HG03457 (cell line): ENCODE data around the gene CYP2A7.
"Not testable (repeated sequence)": the region's sequence is repeated elsewhere in the genome, so short reads cannot be mapped to it uniquely, and the experiment has no call there.

Source experiments
- ATAC-seq: cut with Tn5 transposase; IDR thresholded peaks from one replicate; pipeline ENCODE4 v1.9.1; 2021; ENCODE audit warnings: moderate number of reproducible peaks; ENCODE audit not compliant: unreplicated experiment

Gene CYP2A7

DNA sequence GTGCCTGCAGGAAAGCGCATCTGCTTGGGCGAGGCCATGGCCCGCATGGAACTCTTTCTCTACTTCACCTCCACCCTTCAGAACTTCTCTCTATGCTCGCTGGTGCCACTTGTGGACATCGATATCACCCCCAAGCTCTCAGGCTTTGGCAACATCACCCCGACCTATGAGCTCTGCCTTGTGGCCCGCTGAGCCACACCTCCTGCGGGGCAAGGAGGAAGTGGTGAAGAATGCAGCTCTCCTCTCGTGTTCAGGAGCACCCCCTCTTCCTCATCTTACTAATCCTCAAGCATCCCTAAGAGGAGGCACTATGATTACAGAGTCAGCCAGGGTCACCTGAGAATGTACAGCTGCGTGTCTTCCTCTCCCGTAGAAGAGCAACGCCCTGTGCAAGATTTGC lies 17.9 kb upstream of the CYP2A7 start:
- not testable (repeated sequence) for ATAC-seq

DNA sequence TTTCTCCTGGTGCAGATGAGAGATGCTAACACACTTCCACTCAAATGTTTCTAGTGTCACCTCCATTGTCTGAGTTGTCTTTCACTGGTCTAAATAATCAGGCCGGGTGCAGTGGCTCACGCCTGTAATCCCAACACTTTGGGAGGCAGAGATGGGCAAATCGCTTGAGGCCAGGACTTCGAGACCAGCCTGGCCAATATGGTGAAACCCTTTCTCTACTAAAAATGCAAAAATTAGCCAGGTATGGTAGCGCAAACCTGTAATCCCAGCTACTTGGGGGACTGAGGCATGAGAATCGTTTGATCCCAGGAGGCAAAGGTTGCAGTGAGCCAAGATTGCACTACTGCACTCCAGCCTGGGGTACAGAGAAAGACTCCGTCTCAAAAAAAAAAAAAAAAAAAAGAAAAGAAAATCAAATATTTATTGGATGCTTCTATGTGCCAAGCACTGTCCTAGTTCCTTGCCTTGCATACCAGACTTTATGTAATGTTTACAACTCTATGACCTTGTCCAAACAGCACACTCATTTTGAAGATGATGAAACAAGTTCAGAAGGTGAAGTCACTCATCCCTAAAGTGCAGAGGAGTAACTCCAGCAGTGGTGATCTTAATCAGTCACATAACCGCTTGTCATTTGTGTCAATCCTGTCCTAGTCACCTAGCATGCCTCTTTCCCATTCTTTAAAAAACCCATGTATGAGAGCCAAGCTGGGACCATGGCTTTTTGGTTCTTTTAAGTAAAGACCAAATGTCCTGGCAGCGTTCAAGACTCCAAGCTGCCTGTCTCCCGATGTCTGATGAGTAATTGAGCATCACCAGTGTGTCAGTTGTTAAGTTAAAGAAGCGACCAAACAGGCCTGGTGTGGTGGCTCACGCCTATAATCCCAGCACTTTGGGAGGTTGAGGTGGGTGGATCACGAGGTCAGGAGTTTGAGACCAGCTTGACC lies 15.1 kb upstream of the CYP2A7 start:
- not testable (repeated sequence) for ATAC-seq

DNA sequence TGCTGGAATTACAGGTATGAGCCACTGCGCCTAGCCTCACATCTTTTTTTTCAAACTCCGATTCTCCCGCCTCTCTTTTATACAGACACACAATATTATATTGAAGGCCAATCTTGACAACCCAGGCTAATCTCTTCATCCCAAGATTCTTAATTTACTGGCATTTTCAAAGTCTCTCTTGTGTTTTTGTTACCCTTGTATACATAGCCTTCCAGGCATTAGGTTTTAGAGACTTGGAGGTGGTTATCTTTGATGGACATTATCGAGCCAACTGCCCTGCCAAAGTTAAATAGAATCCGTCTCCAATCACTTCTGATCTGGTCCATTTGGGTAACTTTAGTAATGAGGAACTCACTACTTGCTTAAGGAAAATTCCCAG lies 14.4 kb upstream of the CYP2A7 start:
- no peak for ATAC-seq

DNA sequence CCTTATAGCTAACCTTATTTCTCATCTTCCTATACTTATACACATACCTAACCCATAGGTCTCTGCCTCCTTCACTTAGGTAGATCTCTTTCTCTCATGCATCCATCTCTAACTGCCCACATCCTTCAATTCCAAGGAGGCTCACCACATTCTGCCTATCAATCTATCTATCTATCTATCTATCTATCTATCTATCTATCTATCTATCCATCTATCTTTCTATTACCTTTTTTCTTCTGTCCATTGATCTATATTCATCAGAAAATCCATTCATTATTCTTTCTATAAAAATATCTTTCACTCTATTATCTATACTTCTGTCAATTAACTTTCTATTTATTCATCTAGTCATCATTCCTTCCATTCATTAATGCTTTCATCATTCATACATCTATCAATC lies 11.1 kb upstream of the CYP2A7 start:
- ATAC-seq: no peak

DNA sequence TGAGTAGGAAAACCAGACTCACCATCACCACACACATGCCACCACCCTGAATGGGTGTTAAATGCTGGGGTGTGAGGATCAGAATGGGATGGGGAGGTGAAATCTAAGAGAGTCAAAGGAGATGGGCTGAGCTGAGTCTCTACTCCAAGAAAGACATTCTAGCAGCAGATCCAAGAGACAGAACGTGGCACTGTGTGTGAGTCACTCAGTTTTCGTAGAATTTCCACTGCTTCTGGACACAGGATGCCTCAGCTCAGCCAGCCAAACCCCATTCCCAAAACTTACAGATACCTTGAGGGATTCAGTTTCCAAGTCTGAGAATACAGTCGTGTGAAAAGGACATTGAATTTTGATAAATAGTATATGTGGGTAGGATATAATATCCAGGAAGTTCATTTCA lies 7.3 kb upstream of the CYP2A7 start:
- no peak for ATAC-seq

DNA sequence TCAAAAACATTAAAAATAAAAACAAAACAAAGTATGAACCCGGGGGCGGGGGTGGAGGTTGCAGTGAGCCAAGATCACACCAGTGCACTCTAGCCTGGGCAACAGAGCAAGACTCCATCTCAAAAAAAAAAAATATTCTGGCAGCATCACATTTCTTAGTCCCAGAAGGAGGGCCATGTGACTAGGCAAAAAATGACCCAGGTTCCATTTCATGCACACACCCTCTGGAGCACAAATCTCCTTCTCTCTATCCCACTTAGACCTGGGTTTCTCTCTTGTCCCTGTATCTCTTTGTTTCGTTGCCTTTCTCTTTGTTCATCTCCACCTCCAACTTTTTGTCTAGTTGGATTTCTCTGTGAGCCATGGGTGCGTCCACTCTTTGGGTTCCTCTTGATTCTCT lies 6.2 kb upstream of the CYP2A7 start:
- no peak for ATAC-seq

DNA sequence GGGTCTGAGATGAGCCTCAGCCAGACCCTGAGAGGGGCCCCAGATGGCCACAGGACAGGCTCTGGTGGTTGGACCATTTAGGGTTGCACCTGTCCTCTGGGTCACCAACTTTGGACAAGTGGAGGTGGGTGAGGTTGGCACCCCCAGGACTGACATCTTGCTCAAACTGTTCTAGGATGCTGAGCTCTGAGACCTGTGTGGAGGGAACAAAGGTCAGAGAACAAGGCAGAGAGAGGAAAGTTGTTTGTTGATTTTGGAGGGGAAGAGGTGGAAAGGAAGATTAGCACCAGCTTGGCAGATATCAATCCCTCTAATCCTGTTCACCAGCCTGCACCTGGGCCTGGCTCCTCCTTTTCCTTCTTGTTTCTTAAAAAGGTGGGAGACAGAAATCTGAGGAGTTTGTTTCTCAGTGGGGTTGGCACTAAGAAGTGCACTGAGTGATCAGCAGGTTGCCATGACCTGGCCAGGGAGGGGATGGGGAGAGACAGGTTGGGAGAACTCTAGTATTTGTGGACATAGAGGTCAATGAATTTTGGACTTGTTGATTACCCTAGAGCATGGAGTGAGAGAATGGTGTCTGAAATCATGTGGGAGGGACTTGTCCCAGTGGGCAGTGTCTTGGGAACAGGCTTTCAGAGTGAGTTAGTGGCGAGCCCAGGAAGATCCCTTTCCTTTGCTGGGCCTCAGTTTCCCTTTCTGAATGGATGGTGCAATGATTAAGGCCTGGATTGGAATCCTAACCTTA lies 2.3 kb upstream of the CYP2A7 start:
- not testable (repeated sequence) for ATAC-seq

DNA sequence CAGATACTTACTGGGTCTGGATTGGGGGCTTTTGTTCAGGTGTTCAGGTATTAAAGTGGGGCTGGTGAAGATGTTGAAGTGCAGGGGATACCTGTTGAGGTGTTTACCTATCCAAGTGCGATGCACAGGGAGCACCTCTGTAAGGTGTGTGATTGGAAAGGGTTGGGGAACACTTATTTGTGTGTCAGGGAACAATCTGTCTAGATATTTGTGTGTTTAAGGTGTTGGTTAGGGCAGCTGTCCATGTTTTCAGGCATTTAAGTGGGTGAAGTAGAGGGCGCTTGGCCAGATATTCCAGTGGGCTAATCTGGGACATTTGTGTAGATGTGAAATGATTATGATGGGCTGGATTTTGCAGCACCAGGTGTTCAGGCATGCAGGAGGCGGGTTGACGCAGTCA lies 2.7 kb downstream of the CYP2A7 start:
- not testable (repeated sequence) for ATAC-seq

DNA sequence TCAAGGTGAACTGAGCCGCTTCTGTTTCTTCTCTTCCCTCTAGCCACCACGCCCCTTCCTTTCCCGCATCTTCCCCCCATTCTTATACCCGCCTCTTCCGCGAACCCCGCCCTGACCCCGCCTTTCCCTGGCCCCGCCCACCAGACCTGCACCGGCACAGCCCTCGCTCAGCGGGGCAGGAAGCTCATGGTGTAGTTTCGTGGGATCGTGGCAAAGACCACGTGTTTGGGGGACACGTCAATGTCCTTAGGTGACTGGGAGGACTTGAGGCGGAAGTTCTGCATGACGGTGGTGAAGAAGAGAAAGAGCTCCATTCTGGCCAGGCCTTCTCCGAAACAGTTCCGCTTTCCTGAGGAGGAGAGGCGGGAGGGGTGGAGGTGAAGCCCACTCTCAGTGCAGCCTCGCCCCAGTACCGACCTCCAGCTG lies 6.5 kb downstream of the CYP2A7 start:
- not testable (repeated sequence) for ATAC-seq

DNA sequence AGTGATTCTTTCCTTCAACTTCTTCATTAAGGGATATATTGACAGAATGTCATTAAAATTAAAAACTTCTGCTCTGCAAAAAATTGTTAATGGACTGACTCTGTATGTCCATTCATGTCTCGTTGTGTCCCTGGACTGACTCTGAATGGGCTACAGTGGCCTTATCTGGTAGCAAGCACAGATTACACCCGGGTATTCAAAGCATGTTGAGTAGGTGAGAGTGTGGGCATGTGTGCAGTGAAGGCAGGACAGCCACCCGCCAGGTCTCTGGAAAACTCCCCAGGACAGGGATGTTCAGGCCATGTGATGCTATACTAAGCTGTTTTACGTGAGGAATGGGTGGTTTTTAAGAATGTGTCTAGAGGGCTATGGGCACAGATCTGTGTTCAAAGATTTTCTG lies 7.2 kb downstream of the CYP2A7 start:
- not testable (repeated sequence) for ATAC-seq

DNA sequence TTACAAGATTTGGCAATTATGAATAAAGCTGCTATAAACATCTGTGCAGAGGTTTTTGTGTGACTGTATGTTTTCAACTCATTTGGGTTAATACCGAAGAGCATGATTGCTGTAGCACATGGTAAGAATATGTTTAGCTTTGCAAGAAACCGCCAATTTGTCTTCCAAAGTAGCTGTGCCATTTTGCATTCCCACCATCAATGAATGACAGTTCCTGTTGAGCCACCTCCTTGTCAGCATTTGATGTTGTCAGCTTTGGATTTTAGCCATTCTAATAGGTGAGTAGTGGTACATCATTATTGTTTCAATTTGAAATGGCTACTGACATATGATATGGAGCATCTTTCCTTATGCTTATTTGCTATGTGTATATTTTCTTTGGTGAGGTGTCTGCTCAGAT lies 8.2 kb downstream of the CYP2A7 start:
- not testable (repeated sequence) for ATAC-seq

DNA sequence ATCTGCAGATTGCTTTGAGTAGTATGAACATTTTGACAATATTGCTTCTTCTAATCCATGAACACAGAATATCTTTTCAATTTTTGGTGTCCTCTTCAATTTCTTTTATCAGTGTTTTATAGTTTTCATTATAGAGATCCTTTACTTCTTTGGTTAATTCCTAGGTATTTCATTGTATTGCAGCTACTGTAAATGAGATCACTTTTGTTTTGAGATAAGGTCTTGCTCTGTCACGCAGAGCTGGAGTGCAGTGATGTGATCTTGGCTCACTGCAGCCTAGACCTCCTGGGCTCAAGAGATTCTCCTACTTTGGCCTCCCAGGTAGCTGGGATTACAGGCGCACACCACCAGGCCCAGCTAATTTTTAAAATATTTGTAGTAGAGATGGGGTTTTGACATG lies 9.8 kb downstream of the CYP2A7 start:
- ATAC-seq: no peak

DNA sequence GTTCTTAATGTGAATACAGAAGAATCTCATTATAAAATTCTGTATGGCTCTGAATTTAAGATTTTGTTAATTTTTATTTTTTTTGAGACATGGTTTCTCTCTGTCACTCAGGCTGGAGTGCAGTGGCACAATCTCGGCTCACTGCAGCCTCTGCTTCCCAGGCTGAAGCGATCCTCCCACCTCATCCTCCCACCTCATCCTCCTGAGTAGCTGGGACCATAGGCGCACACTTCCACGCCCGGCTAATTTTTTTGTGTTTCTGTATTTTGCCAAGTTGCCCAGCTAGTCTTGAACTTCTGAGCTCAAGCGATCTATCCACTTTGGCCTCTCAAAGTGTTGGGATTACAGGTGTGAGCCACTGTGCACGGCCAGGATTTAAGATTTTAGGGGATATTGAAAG lies 14.3 kb downstream of the CYP2A7 start:
- no peak for ATAC-seq

DNA sequence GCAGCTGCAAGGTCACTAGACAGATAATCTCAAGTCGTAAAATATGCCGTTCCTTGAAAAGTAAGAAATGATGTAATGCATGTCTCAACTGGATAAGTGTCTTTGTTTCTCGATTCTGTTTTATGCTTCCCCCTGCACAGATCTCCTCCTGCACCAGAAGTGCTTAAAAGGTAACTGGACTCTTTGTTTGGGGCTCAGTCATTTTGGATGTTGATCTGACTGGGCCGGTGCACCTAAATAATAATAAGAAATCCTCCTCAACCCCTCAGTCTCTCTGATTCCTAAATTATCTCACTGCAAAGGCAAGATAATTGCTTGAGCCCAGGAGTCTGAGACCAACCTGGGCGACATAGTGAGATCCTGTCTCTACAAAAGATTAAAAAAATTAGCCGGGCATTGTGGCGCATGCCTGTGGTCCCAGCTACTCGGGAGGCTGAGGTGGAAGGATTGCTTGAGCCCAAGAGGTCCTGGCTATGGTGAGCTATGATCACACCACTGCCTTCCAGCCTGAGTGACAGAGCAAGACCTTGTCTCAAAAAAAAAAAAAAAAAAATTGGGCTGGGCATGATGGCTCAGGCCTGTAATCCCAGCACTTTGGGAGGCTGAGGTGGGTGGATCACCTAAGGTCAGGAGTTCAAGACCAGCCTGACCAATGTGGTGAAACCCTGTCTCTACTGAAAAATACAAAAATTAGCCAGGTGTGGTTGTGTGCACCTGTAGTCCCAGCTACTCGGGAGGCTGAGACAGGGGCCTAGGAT lies 17.1 kb downstream of the CYP2A7 start:
- ATAC-seq: not testable (repeated sequence)

DNA sequence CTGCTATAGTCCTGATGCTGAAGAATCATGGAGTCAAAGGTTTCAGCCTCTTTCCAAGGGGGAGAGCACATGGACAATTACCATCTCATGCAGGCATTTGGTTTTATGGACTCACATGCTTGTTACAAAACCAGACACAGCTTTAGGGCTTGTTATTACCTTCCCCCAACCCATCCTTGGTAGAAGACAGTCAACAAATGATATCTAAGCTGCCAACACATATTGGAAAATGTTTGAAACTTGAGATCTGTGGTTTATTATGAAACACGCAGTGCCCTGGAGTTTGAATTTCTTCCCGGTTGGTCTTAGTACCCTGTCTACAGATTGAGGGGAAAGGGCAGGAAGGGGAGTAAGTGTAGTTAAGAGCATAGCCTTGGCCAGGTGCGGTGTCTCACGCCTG lies 19.2 kb downstream of the CYP2A7 start:
- ATAC-seq: no peak

DNA sequence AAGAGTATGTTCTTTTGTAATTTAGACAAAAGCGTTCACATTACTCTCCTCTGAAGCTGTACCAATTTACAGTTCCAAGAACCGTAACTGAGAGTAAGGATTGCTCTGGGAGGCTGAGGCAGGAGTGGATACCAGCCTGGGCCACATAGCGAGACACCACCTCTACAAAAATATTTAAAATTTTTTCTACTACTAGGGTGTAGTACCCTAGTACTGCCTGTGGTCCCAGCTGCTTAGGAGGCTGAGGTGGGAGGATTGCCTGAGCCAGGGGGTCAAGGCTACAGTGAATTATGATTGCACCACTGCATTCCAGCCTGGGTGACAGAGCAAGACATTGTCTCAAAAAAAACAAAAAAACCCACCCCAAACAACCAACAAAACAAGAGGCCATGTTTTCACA lies 19.7 kb downstream of the CYP2A7 start:
- no peak for ATAC-seq

DNA sequence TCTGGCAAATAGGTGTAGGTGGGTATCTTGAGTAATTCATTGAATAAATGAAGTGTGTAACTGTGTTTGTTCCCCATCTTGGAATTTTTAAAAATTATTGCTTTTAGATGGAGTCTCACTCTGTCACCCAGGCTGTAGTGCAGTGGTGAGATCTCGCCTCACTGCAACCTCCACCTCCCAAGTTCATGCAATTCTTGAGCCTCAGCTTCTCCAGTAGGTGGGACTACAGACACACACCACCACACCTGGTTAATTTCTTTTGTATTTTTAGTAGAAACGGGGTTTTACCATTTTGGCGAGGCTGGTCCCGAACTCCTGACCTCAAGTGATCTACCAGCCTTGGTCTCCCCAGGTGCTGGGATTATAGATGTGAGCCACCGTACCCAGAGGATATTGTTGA lies 23.9 kb downstream of the CYP2A7 start:
- no peak for ATAC-seq

DNA sequence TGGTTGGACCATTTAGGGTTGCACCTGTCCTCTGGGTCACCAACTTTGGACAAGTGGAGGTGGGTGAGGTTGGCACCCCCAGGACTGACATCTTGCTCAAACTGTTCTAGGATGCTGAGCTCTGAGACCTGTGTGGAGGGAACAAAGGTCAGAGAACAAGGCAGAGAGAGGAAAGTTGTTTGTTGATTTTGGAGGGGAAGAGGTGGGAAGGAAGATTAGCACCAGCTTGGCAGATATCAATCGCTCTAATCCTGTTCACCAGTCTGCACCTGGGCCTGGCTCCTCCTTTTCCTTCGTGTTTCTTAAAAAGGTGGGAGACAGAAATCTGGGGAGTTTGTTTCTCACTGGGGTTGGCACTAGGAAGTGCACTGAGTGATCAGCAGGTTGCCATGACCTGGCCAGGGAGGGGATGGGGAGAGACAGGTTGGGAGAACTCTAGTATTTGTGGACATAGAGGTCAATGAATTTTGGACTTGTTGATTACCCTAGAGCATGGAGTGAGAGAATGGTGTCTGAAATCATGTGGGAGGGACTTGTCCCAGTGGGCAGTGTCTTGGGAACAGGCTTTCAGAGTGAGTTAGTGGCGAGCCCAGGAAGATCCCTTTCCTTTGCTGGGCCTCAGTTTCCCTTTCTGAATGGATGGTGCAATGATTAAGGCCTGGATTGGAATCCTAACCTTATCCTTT lies 29.4 kb downstream of the CYP2A7 start:
- ATAC-seq: not testable (repeated sequence)

DNA sequence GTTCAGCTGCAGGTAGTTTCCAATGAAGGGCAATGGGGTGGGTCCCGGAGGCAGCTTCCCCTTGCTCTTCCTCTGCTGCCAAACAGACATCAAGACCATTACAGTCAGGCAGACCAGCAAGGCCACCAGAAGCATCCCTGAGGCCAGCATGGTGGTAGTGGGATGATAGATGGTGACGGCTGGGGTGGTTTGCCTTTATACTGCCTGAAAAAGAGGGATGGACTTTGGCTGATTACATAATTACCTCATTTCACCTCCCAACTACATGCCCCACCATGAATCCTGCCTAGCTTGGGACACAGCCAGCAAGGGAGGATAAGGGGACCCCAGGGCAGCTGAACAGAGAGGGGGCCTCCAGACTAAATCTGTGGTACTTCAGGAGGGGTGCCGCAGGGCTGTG lies 31.8 kb downstream of the CYP2A7 start, which contains the start of gene CYP2A6:
Gene CYP2A6 (minus strand): TSS at position 171 of the 400 bp plus-strand sequence. CDS start 21 bp downstream, at position 150.
- ATAC-seq: not testable (repeated sequence)

DNA sequence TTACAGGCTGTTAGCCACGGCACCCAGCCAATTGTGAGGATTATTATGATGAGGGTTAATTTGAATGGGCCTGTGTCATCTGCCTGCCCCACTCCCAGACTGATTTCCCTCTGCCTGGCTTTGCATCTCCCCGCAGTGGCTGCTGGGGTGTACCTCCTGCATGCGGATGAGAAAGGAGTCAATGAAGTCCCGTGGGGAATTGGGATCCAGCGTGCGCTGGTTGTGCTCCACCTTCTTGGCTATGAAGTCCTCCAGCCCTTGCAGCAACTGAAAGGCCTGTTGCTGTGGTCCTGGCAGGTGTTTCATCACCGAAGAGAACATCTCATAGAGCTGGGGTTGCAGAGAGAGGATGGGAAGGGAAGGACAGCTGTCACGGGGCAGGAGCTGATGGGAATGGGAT lies 35.3 kb downstream of the CYP2A7 start:
- not testable (repeated sequence) for ATAC-seq

DNA sequence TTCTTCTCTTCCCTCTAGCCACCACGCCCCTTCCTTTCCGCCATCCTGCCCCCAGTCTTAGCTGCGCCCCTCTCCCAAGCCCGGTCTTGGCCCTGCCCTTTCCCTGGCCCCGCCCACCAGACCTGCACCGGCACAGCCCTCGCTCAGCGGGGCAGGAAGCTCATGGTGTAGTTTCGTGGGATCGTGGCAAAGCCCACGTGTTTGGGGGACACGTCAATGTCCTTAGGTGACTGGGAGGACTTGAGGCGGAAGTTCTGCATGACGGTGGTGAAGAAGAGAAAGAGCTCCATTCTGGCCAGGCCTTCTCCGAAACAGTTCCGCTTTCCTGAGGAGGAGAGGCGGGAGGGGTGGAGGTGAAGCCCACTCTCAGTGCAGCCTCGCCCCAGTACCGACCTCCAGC lies 38.4 kb downstream of the CYP2A7 start:
- ATAC-seq: not testable (repeated sequence)
